Trophoblast cell (in vitro differentiated cells and primary cell): Measurements from ENCODE around the gene LGALS7B. TPM values are rescaled to one million over a fixed set of nuclear protein-coding genes. Genes with fewer than 3 reads are reported as not detected.

ENCODE experiments used
- DNase-seq, 2 donors: peaks; one replicate each; pipeline ENCODE4 v3.0.0-alpha.2; 2016
- H2AFZ ChIP-seq: 2 replicates; pipeline ENCODE4 v1.6.1; 2013; ENCODE audit warnings: low read length, moderate library complexity, mild to moderate bottlenecking; ENCODE audit not compliant: insufficient read depth, poor library complexity
- H2AK5ac ChIP-seq: 2 replicates; pipeline ENCODE4 v1.6.1; 2013; ENCODE audit warnings: mild to moderate bottlenecking, low read length
- H2BK120ac ChIP-seq: 2 replicates; pipeline ENCODE4 v1.6.1; 2013; ENCODE audit warnings: low read length, mild to moderate bottlenecking, moderate library complexity; ENCODE audit not compliant: insufficient read depth, poor library complexity
- H2BK12ac ChIP-seq: 2 replicates; pipeline ENCODE4 v1.6.1; 2013; ENCODE audit warnings: mild to moderate bottlenecking, low read length, moderate library complexity
- H2BK5ac ChIP-seq: 2 replicates; pipeline ENCODE4 v1.6.1; 2013; ENCODE audit warnings: low read length, low read depth, moderate library complexity, mild to moderate bottlenecking; ENCODE audit not compliant: poor library complexity
- H3K14ac ChIP-seq: 2 replicates; pipeline ENCODE4 v1.6.1; 2013; ENCODE audit warnings: mild to moderate bottlenecking, low read length
- H3K18ac ChIP-seq: 2 replicates; pipeline ENCODE4 v1.6.1; 2013; ENCODE audit warnings: mild to moderate bottlenecking, low read length
- H3K23ac ChIP-seq: 2 replicates; pipeline ENCODE4 v1.6.1; 2013; ENCODE audit warnings: low read length
- H3K27ac ChIP-seq: 2 replicates; pipeline ENCODE4 v1.5.1; 2013; ENCODE audit warnings: low read depth, mild to moderate bottlenecking, inconsistent platforms, low read length, moderate library complexity
- H3K27me3 ChIP-seq: 2 replicates; pipeline ENCODE4 v1.6.1; 2013; ENCODE audit warnings: inconsistent platforms, mild to moderate bottlenecking, low read length, moderate library complexity; ENCODE audit not compliant: insufficient read depth
- H3K36me3 ChIP-seq, 2 experiments: 1 replicate in 1 of 2; 2 replicates in 1 of 2; pipeline ENCODE4 v1.6.1; 2013; ENCODE audit warnings: low read length in 2 of 2, mild to moderate bottlenecking in 2 of 2, moderate library complexity in 1 of 2; ENCODE audit not compliant: insufficient read depth in 2 of 2, control insufficient read depth in 1 of 2
- H3K4ac ChIP-seq: 2 replicates; pipeline ENCODE4 v1.6.1; 2013; ENCODE audit warnings: low read depth, mild to moderate bottlenecking, low read length, moderate library complexity
- H3K4me1 ChIP-seq, 2 experiments: 1 replicate in 1 of 2; 2 replicates in 1 of 2; pipeline ENCODE4 v1.6.1; 2013; ENCODE audit warnings: low read length in 2 of 2, mild to moderate bottlenecking in 2 of 2, moderate library complexity in 1 of 2; ENCODE audit not compliant: insufficient read depth in 2 of 2, control insufficient read depth in 1 of 2
- H3K4me2 ChIP-seq: 2 replicates; pipeline ENCODE4 v1.6.1; 2013; ENCODE audit warnings: inconsistent platforms, mild to moderate bottlenecking, low read length, moderate library complexity
- H3K4me3 ChIP-seq: 2 replicates; pipeline ENCODE4 v1.5.1; 2013; ENCODE audit warnings: mild to moderate bottlenecking, low read depth, low read length, inconsistent platforms
- H3K79me1 ChIP-seq: one replicate; pipeline ENCODE4 v1.6.1; 2013; ENCODE audit warnings: low read length
- H3K79me2 ChIP-seq: 2 replicates; pipeline ENCODE4 v1.6.1; 2013; ENCODE audit warnings: low read length, mild to moderate bottlenecking; ENCODE audit not compliant: control insufficient read depth, insufficient read depth, poor library complexity
- H3K9ac ChIP-seq: 2 replicates; pipeline ENCODE4 v1.6.1; 2013; ENCODE audit warnings: mild to moderate bottlenecking, low read length
- H3K9me3 ChIP-seq: 2 replicates; pipeline ENCODE4 v1.6.1; 2013; ENCODE audit warnings: low read depth, mild to moderate bottlenecking, control low read depth, inconsistent platforms, low read length; ENCODE audit not compliant: insufficient read depth
- H4K12ac ChIP-seq: 2 replicates; pipeline ENCODE4 v1.6.1; 2013; ENCODE audit warnings: low read depth, mild to moderate bottlenecking, low read length, moderate library complexity
- H4K8ac ChIP-seq: 2 replicates; pipeline ENCODE4 v1.6.1; 2013; ENCODE audit warnings: low read depth, mild to moderate bottlenecking, low read length, moderate library complexity
- H4K91ac ChIP-seq: one replicate; pipeline ENCODE4 v1.6.1; 2013; ENCODE audit warnings: low read depth, mild to moderate bottlenecking, low read length, moderate library complexity
- WGBS: extraction: QIAGEN DNeasy Blood & Tissue Kit; methylation state at CpG from one replicate; pipeline ENCODE4 v1.1.7; 2013; ENCODE audit warnings: missing lambda C conversion rate; ENCODE audit not compliant: insufficient read length, insufficient coverage; ENCODE audit errors: extremely low coverage; 5-methylcytosine and 5-hydroxymethylcytosine counted together
- polyA plus RNA-seq: library from polyadenylated mRNA; stranded (reverse); fragments of 200-250 nt; gene quantifications from 2 replicates; pipeline ENCODE4 v1.2.3, GENCODE V29; 2013

Gene LGALS7B
- polyA plus RNA-seq = not detected in 2 replicates

DNA sequence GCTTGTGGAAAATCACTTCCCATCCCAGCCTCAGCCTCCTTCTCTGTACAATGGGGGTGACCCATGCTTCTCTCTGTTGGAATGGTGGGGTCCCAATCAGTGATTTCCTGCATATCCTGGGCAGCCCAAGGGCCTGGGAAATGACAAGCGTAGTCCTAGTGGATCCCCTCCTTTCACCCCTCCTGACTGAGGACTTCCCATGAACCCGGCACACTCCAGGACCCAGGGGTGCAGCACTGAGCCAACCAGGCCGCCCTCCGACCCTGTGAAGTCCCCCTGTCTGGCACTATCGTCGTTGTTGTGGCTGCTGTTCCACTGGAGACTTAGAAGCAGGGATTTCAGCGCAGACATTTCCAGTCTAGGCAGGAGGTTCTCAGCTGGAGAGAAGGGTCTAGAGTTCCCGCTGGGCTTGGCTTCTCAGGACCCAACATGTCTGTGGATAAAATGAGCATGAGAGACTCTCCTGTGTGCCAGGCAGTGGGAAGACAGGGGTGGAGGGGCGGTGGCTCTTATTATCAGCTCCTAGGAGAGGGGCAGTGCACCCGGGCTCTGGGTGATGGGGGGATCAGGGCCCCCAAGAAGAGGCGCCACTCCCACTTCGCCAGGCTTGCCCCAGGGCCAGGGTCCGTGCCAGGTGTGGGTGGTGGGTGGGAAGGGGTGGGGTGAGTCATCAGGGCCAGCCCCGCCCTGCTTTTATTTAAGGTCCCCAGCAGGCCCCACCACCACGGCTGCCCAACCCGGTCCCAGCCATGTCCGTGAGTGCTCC is at the start of gene LGALS7B:
LGALS7B (plus strand) TSS at position 723 of the 766 bp plus-strand sequence; CDS start at position 750, 27 bp downstream.
- no peaks in the 10 kb centered on the region for H3K79me2 ChIP-seq
- no peaks in the 10 kb centered on the region for H3K27me3 ChIP-seq
- no peak within 1 kb of the TSS for H3K4me2 ChIP-seq
- H3K9me3 ChIP-seq = no peaks in the 10 kb centered on the region
- H2BK5ac ChIP-seq = no peak within 1 kb of the TSS
- no peak within 1 kb of the TSS for H3K23ac ChIP-seq
- H3K4ac ChIP-seq = no peak within 1 kb of the TSS
- H3K4me1 ChIP-seq = no peaks in the 10 kb centered on the region
- no peaks in the 10 kb centered on the region for H3K36me3 ChIP-seq
- H2AFZ ChIP-seq = no peak within 1 kb of the TSS
- H3K27ac ChIP-seq = no peak within 1 kb of the TSS
- no peak within 1 kb of the TSS for H3K4me3 ChIP-seq
- no peak for DNase-seq
- no peak within 1 kb of the TSS for H2AK5ac ChIP-seq
- no peak within 1 kb of the TSS for H3K9ac ChIP-seq
- no peak within 1 kb of the TSS for H4K12ac ChIP-seq
- no peak within 1 kb of the TSS for H4K8ac ChIP-seq
- H3K14ac ChIP-seq = no peak within 1 kb of the TSS
- no peak within 1 kb of the TSS for H2BK120ac ChIP-seq
- peaks cover 4% of the 10 kb centered on the region for H3K79me1 ChIP-seq
- no peak within 1 kb of the TSS for H3K18ac ChIP-seq
- no peak within 1 kb of the TSS for H2BK12ac ChIP-seq
- no CpG with 5 or more reads among the region's 17 CpGs for WGBS
- peak within 1 kb of the TSS; percentile 45 for H4K91ac ChIP-seq

DNA sequence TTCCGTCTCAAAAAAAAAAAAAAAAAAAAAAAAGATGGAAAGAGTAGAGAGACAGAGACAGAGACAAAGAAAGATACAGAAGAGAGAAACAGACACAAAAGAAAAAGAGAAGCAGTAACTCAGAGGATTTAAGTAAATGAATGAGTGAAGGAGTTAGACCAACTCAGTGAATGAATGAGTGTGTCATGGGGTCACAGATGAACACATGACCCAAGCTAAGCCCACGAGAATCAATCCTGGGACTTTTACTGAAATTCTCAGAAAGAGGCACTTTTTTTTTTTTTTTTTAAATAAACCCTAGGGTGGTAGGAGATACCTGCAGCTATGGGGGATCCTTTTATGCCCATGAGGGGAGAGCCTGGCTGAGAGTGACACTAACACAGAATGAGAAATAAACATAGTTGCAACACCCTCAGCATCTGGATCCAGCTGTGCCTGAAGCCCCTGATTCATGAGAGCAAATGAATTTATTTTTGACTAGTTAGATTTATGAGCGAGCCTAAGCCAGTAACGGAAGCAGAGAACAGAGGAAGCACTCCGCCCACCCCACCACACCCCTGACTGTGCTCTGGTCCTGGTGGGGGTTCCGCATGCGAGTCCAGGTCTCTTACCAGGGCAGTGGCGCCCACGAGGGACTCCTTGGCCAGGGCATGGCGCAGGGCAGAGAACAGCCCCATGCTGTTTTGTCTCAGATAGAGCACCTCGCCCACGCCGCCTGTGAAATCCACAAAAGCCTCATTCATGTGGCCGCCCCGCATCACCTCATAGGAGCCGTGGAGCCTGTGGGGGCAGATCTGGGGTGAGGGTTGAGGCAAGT is 49.4 kb upstream of the LGALS7B start:
- Histone ChIP-seq H3K79me2 (no peaks in the 10 kb centered on the region), H2AK5ac (no peak overlapping the region), H2BK5ac (no peak overlapping the region), H3K4me1 (peaks cover 10 to 12% of the 10 kb centered on the region in 2 experiments), H3K4me2 (no peak overlapping the region), H3K9ac (no peak overlapping the region), H3K36me3 (no peaks in the 10 kb centered on the region), H2BK12ac (no peak overlapping the region), H2BK120ac (no peak overlapping the region), H3K9me3 (peaks cover 9% of the 10 kb centered on the region), H3K4me3 (no peak overlapping the region), H2AFZ (no peak overlapping the region), H4K12ac (no peak overlapping the region), H3K14ac (no peak overlapping the region), H3K27me3 (no peaks in the 10 kb centered on the region), H4K91ac (no peak overlapping the region), H3K27ac (no peak overlapping the region), H3K79me1 (peaks cover 10% of the 10 kb centered on the region), H3K18ac (no peak overlapping the region), H4K8ac (no peak overlapping the region), H3K23ac (no peak overlapping the region), H3K4ac (no peak overlapping the region)
- DNase-seq = no peak
- WGBS = no CpG with 5 or more reads among the region's 16 CpGs

DNA sequence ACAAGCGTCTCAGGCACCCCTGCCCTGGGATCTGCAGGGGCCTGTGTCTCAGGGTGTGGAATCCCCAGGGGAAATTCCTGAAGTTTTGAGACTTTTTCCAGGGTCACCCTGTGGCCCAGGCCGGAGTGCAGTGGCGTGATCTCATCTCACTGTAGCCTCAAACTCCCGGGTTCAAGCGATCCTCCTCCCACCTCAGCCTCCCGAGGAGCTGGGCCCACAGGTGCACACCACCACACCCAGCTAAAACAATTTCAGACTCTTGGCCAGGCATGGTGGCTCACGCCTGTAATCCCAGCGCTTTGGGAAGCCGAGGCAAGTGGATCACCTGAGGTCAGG is 48.8 kb upstream of the LGALS7B start:
- Histone ChIP-seq H3K4me2 (no peak overlapping the region), H3K18ac (no peak overlapping the region), H4K91ac (no peak overlapping the region), H3K23ac (no peak overlapping the region), H2BK120ac (no peak overlapping the region), H2BK5ac (no peak overlapping the region), H3K27me3 (no peaks in the 10 kb centered on the region), H4K12ac (no peak overlapping the region), H3K4me1 (peaks cover 6% of the 10 kb centered on the region in 2 experiments), H2AFZ (no peak overlapping the region), H3K4me3 (no peak overlapping the region), H3K27ac (no peak overlapping the region), H2AK5ac (no peak overlapping the region), H3K14ac (no peak overlapping the region), H3K79me2 (no peaks in the 10 kb centered on the region), H3K79me1 (peaks cover 7% of the 10 kb centered on the region), H3K9ac (no peak overlapping the region), H3K36me3 (no peaks in the 10 kb centered on the region), H4K8ac (no peak overlapping the region), H2BK12ac (no peak overlapping the region), H3K9me3 (peaks cover 9% of the 10 kb centered on the region), H3K4ac (no peak overlapping the region)
- WGBS = no CpG with 5 or more reads among the region's 9 CpGs
- no peak for DNase-seq

- H3K79me1 ChIP-seq = peaks cover 6% of the 10 kb centered on the region
- H2BK12ac ChIP-seq = no peak overlapping the region
- no peak overlapping the region for H3K14ac ChIP-seq
- no peak overlapping the region for H2BK5ac ChIP-seq
- no peak overlapping the region for H2AK5ac ChIP-seq
- H3K36me3 ChIP-seq = no peaks in the 10 kb centered on the region
- H3K4me2 ChIP-seq = no peak overlapping the region
- no peaks in the 10 kb centered on the region for H3K27me3 ChIP-seq
- no peak overlapping the region for H3K4me3 ChIP-seq
- peaks cover 9% of the 10 kb centered on the region for H3K9me3 ChIP-seq
- H4K8ac ChIP-seq = no peak overlapping the region
- H3K9ac ChIP-seq = no peak overlapping the region
- H3K23ac ChIP-seq = no peak overlapping the region
- H2AFZ ChIP-seq = no peak overlapping the region
- no peak overlapping the region for H3K27ac ChIP-seq
- H4K12ac ChIP-seq = no peak overlapping the region
- no peaks in the 10 kb centered on the region for H3K79me2 ChIP-seq
- no peak overlapping the region for H2BK120ac ChIP-seq
- H3K4me1 ChIP-seq = peaks cover 4% of the 10 kb centered on the region in 2 experiments
- no peak overlapping the region for H4K91ac ChIP-seq
- no peak for DNase-seq
- H3K4ac ChIP-seq = no peak overlapping the region
- no CpG with 5 or more reads among the region's 2 CpGs for WGBS
- H3K18ac ChIP-seq = no peak overlapping the region
Measured at GRCh38 chr19:38740932-38741331, 48.1 kb upstream of the LGALS7B start.
